Stimulated activated CD4-positive, alpha-beta T cell treated with anti-CD3 and anti-CD28 coated beads, Interleukin-12 subunit alpha, Interleukin-12 subunit beta, amount 100 ng/mL, for 48 hours (primary cell): ENCODE data around the gene CCL1.
"Not testable (repeated sequence)": the region's sequence is repeated elsewhere in the genome, so short reads cannot be mapped to it uniquely, and the experiment has no call there.

ENCODE experiments used
- DNase-seq, 3 donors: peaks; one replicate each; pipeline ENCODE4 v3.0.0-alpha.2; 2020; ENCODE audit warnings: low read depth in 2 of 3, low spot score in 1 of 3

The CCL1 gene

DNA sequence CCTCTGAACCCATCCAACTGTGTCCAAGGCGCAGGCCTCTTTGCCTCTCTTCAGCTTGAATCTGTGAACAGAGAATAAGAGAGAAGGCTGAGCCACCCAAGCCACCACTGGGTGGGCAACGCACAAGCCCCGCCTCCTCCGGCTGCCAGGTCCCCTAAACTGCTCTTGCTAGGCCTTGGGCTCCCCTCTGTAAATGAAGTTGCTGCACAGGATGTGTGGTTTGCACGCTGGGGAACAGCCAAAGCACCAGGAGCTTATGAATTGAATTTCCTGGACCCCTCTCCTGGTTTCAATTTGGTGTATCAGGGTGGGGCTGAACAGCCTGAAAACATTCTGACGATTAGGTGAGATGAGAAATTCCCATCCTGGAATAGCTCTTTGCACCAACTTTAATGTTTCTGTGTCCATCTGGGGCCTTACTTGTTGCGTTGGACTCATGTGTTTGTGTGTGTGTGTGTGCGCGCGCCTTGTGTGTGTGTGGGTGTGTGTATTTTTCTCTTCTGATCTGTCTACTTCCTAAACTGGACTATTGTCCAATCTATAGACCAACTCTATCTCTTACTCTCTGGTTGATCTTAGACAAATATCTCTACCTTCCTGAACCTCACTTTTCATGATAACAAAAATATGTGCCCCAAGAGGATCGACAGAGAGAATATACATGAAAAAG, 2.3 kb downstream of the CCL1 start:
- no peak for DNase-seq

DNA sequence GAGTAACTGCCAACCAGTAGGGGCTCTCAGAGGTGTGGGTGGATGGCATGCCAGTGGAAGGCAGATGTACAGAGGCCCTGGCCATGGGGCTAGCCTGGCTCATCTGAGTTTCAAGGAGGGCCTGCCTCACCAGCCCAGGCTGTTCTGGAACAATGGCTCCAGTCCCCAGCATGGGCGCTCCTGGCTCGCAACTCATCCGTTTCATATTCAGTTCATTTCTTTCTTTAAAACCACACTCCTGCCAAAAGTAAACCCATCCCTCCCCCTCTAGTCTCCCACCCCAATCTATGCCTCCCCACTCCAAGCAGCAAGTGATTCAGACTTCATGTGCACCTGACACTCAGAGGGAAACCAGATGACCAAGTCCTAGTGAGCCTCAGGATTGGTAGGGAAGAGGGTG, 4.4 kb downstream of the CCL1 start:
- DNase-seq = no peak

DNA sequence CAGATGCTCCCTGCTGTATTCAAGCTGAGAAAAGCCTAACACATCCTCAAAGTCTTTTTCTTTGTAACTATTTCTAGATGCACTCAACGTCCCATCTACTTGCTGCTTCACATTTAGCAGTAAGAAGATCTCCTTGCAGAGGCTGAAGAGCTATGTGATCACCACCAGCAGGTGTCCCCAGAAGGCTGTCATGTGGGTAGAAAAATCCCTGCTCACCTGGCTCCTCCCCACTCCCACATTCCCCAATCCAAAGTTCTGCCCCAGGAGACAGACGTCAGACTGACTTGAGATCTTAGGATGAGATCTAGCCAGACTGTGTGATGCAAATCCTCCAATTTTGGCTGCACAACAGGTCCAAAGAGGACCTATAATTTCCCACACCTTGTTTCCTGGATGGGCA, 5.6 kb downstream of the CCL1 start:
- DNase-seq = no peak

DNA sequence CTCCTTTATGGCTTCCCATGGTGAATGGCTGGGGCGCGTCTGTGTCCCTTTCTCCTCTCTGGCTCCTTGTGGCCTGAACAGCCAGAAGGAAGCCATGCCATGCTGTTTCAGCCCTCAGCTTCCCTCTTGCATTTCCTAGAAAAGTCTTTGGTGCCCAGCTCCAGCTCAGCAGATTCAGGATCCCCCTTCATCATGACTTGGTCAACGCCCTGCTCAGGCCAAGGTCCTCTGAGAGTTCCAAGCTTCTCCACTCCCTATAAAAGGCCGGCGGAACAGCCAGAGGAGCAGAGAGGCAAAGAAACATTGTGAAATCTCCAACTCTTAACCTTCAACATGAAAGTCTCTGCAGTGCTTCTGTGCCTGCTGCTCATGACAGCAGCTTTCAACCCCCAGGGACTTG, 6.8 kb downstream of the CCL1 start, which contains the start of gene CCL13:
Gene CCL13 (plus strand): TSS at position 287 of the 400 bp plus-strand sequence. CDS start 47 bp downstream, at position 334.
- no peak for DNase-seq

DNA sequence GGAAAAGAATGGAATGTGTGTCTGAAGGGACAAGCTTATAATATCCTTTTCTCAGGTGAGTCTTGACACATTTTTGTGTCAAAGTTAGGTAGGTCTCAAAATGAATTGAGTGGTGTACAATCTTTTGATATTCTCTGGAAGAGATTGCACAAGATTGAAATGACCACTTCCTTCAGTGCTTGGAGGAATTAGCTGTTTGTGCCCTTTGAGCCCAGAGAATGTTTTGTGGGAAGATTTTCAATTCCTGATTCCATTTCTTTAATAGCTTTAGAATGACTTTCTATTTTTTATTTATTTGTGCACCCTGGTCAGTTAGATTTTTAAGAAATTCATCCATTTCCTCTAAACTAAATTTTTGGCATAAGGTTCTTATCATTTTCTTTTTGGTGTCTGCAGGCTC, 8.4 kb downstream of the CCL1 start:
- no peak for DNase-seq

DNA sequence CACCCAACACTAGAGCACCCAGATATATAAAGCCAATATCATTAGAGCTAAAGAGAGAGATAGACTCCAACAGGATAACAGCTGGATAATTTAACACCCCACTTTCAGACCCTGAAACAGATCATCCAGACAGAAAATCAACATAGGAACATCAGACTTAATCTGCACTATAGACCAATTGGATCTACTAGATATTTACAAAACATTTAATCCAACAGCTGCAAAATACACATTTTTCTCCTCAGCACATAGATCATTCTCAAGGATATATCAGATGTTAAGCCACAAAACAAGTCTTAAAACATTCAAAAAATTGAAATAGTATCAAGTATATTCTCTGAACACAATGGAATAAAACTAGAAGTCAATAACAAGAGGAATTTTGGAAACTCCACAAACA, 10.8 kb downstream of the CCL1 start:
- DNase-seq = no peak

DNA sequence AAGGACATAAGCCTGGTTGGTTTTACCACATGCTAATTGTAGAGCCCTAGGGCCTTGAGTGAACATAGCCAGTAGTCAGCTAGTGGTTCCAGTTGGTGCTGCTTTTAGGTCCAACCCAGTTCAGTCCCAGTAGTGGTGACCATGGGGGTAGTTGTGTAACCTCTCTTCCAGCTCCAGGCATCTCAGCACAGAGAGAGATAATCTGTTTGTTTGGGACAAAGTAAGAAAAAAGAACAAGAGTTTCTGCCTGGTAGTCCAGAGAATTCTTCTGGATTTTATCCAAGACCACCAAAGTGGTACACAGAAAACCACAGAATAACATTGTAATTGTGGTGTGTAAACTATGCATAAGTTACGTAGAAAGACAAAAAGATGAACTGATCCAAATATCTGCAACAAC, 11.9 kb downstream of the CCL1 start:
- no peak for DNase-seq

DNA sequence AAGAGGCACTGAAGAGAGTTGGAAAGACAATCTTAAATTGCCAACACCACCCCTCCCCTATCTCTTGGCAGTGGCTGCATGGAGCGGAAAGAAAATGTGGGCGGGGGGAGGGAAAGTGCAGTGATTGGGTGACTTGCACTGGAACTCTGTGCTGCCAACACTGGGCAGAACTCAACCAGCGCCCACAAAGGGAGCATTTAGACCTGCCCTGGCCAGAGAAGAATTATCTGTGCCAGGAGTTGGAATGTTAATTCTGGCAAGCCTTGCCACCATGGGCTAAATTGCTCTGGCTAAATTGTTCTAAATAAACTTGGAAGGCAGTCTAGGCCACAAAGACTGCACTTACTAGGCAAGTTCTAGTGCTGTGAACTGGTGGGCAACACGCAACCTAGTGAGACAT, 13.3 kb downstream of the CCL1 start:
- DNase-seq = no peak

DNA sequence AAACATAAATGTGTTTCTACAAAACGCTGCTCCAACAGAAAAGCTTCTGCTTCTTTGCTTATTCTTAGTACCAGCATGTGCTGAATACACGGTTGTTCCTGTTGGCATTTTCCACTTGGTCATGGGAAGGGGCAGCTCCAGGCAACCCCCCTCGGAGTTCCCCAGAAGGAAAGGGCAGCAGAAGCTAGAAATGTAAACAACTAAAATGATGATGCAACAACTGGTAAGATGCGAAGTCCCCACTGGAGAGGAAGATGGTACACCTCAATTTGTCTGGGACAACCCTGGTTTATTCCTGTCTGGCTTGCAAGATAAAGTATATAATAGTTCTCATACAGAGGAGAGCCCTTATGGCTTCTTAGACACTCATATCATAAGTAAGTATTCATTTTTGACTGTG, 16.0 kb downstream of the CCL1 start:
- DNase-seq = no peak

DNA sequence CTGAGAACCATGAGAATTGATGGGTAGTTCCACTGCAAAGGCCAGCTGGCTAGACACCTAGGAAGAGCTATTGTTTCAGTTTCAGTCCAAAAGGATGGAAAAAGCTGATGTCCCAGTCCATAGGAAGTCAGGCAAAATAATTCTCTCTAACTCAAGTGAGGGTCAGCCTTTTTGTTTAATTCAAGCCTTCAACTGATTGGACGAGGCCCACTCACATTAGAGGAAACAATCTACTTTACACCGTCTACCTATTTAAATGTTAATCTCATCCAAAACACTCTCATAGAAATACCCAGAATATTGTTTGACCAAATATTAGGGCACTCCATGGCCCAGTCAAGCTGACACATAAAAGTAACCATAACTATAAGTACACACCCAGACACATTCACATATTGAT, 21.1 kb downstream of the CCL1 start:
- no peak for DNase-seq

DNA sequence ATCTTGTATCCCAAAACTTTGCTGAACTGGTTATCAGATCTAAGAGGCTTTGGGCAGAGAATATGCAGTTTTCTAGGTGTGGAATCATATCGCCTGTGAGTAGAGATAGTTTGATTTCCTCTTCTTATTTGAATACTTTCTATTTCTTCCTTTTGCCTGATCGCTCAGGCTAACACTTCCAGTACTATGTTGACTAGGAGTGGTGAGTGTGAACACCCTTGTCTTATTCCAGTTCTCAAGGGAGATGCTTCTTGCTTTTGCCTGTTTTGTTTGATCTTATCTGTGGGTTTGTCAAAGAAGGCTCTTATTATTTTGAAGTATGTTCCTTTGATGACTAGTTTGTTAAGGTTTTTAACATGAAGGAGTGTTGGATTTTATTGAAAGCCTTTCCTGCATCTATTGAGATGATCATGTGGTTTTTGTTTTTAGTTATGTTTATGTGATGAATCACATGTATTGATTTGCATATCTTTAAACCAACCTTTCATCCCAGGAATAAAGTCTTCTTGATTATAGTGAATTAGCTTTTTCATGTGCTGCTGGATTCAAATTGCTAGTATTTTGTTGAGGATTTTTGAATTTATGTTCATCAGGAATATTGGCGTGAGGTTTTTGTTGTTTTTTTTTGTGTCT, 23.8 kb downstream of the CCL1 start:
- DNase-seq = no peak

DNA sequence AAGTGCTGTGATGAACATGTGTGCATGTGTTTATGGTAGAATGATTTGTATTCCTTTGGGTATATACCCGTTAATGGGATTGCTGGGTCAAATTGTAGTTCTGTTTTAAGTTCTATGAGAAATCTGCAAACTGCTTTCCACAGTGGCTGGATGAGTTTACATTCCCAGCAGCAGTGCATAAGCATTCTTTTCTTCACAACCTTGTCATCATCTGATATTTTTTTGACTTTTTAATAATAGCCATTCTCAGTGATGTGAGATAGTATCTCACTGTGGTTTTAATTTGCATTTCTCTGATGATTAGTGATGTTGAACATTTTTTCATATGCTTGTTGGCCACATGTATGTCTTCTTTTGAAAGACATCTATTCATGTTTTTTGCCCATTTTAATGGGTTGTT, 25.3 kb downstream of the CCL1 start:
- DNase-seq = no peak

DNA sequence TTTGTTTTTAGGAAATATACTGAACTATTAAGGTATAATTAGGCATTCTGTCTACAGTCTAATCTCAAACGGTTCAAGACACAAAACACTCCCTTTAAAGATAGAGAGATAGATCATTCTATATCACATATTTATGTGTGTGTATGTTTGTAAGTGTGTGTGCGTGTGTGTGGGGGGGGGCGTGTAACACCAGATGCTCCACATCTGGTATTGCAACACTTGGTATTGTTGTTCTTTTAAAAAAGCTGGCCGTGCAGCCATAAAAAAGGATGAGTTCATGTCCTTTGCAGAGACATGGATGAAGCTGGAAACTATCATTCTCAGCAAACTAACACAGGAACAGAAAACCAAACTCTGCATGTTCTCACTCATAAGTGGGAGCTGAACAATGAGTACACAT, 35.5 kb downstream of the CCL1 start:
- DNase-seq = not testable (repeated sequence)

DNA sequence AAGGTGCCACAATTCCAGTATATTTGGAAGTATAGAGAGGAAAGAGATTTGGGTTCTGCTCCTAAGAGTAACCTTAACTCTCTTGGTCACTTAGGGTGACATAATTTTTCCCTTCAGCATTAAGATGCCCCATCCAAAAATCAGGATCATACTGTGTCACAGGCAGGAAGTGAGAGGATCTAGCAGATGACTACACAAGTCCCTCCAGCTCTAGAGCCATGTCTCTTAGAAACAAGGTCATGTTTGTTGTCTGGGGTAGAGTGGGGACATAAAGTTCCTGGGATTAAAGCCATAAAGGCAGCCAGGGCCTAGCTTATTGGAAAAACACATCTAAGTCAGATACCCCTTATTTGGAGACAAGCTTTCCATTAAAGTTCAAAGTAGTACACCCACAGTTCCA, 41.1 kb downstream of the CCL1 start:
- no peak for DNase-seq

DNA sequence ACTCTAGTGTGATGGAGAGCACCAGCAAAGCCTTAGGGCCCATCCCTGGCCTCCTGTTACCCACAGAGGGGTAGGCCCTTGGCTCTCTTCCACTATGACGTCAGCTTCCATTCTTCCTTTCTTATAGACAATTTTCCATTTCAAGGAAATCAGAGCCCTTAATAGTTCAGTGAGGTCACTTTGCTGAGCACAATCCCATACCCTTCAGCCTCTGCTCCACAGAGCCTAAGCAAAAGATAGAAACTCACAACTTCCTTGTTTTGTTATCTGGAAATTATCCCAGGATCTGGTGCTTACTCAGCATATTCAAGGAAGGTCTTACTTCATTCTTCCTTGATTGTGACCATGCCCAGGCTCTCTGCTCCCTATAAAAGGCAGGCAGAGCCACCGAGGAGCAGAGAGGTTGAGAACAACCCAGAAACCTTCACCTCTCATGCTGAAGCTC, 44.0 kb downstream of the CCL1 start, which contains the start of gene CCL8:
Gene CCL8 (plus strand): TSS at position 397 of the 445 bp plus-strand sequence. CDS start 67 bp downstream, outside the sequence.
- DNase-seq = no peak

DNA sequence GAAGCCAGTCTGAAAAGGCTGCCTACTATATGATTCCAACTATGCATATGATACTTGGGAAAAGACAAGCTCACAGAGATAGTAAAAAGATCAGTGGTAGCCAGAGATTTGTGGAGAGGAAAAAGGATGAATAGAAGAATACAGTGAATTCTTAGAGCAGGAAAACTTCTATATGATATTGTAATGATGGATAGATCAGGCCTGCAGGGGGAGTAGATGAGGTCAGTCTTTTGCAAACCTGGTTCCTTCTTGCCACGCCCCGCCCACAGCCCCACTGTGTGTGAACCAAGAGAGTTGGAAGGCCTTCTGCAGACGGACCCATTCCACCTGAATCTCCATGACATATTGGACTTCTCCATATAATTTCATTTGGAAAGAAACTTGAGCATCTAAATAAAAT, 44.6 kb downstream of the CCL1 start:
- no peak for DNase-seq

DNA sequence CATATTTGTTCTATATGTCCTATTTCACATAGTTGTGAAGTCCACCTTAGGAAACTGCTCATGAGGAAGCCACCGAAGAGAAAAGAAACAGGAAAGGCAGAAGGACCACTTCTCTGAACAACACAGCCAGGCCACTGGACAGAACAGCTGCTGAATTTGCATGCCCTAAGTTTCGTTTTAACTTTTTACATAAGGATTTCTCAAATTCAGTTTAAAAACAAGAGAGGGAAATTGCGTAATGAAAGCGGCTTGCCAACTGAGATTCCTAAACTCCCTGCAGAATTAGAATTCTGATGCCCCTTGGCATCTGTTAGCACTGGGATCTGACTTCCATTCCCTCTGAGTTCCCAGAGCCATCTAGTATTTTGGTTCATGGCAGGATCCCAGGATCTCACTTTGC, 48.8 kb downstream of the CCL1 start:
- DNase-seq = no peak

DNA sequence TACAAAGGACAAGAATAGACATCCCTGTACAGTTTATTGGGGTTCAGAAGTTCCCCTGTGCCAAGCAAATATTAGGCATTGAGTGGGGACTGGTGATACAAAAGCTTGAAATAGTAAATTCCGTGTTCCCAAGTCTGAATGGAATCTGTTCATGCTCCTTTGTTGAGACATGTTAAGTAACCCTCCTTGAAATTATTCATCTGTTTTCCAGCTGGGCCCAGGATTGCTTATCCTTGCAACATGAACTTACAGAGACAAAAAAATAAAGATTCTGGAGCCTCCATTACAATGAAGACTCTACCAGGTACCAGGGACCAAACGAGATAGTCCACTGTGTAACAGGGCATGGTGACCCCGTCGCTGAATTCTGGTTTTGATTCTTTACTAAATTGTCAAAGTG, 49.9 kb downstream of the CCL1 start:
- no peak for DNase-seq

DNA sequence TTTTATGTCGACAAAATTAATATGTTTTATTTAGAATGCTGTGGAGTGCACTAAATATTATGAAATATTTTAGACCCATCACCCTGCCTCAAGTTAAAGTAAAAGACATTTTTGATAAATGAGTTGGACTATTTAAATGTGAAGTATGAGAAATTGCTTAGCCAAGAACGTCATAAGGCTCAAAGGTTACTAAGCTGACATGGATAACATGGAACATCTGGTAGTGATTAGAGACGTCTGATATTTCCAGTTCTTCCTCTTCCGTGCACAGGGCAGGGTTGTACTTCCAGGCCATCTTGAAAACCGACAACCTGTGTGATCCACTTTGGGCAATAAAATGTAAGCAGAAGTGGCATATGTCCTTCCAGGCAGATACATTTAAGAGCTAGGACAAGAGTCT, 51.0 kb downstream of the CCL1 start:
- no peak for DNase-seq

DNA sequence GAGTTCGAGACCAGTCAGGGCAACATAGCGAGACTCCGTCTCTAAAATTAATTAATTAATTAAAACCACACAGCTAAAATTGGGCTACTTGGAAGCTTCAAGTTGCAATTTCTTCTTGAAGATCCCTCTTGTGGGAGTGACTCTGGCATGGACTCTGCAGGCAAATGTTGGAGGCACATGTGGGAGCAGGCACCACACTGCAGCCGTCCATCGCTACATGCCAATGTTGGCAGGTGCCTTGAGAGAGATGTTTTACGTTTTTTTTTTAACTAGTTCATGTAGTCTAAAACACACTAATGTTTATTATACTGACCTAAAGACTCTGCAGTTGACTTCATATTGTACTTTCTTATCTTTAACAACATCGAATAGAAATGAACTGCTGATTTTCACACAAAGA, 51.7 kb downstream of the CCL1 start:
- DNase-seq = no peak
